Neural cell (in vitro differentiated cells): ENCODE results near the gene CPO. TPM values are rescaled to one million over a fixed set of nuclear protein-coding genes. Genes with fewer than 3 reads are reported as not detected.

Experiments
- polyA plus RNA-seq: library from polyadenylated mRNA; depleted of rRNA; stranded (reverse); fragments of >200 nt; gene quantifications from 2 replicates; pipeline ENCODE4 v1.2.3, GENCODE V29; 2014

Gene CPO
- polyA plus RNA-seq, 1 donor from 2014 or later = 1.2 TPM

Other genes starting within 250 kb of the CPO start
- not detected in 2 replicates for gene DYTN, start 221.1 kb upstream of the CPO start, polyA plus RNA-seq
- gene MDH1B, start 174.2 kb upstream of the CPO start, polyA plus RNA-seq = 11.7 and 17.8 TPM in 2 replicates
- gene FASTKD2, start 173.9 kb upstream of the CPO start, polyA plus RNA-seq = 52.1 and 56.1 TPM in 2 replicates
- 28.1 and 31.5 TPM in 2 replicates for gene KLF7, start 226.4 kb downstream of the CPO start, polyA plus RNA-seq